Calu3 (cell line): ENCODE measurements around the gene FYB2. TPM values are rescaled to one million over a fixed set of nuclear protein-coding genes. Genes with fewer than 3 reads are reported as not detected.

ENCODE experiments used
- BruUV-seq: library from RNA; stranded (reverse); fragments of 400-500 nt; replicated peaks from 2 replicates; lab custom pipeline; 2021; lab: Mats Ljungman, UMichigan
- CTCF ChIA-PET: fragments of 300-600 bp; sonication (Branson Sonifier 250); formaldehyde crosslinking; loops from one replicate; lab custom pipeline; 2022; ENCODE audit warnings: antibody characterized with exemption; lab: Charles Lee
- DNase-seq: peaks from one replicate; pipeline ENCODE4 v3.0.0; 2022
- H3K27ac Mint-ChIP-seq: one replicate; pipeline ENCODE4 v1.8.0; 2022; ENCODE audit warnings: mixed read lengths; ENCODE audit not compliant: unreplicated experiment
- H3K27me3 Mint-ChIP-seq: one replicate; pipeline ENCODE4 v1.8.0; 2022; ENCODE audit warnings: mixed read lengths; ENCODE audit not compliant: unreplicated experiment
- H3K36me3 Mint-ChIP-seq: one replicate; pipeline ENCODE4 v1.8.0; 2022; ENCODE audit warnings: mild to moderate bottlenecking, moderate library complexity, mixed read lengths; ENCODE audit not compliant: insufficient read depth, unreplicated experiment
- H3K4me1 Mint-ChIP-seq: one replicate; pipeline ENCODE4 v1.8.0; 2022; ENCODE audit warnings: mild to moderate bottlenecking, low read depth, mixed read lengths; ENCODE audit not compliant: unreplicated experiment
- H3K4me3 Mint-ChIP-seq: one replicate; pipeline ENCODE4 v1.8.0; 2022; ENCODE audit warnings: mild to moderate bottlenecking, low read depth, moderate library complexity, mixed read lengths; ENCODE audit not compliant: unreplicated experiment
- H3K9me3 Mint-ChIP-seq: one replicate; pipeline ENCODE4 v1.8.0; 2022; ENCODE audit warnings: low read depth, mixed read lengths; ENCODE audit not compliant: unreplicated experiment
- intact Hi-C: fragments of 100-400 bp; cut with micrococcal nuclease; formaldehyde crosslinking; loops from one replicate; pipeline ENCODE4 v1.10.0; 2022; ENCODE audit not compliant: unreplicated experiment
- total RNA-seq: library from RNA; stranded (reverse); gene quantifications from 2 replicates; pipeline ENCODE4 v1.2.3, GENCODE V29; 2022
- TF ChIP-seq, protein P1 (sequence below): fragments of 200-600 bp; IDR thresholded peaks from one replicate; pipeline ENCODE4 v1.8.0; 2022; ENCODE audit warnings: antibody characterized with exemption; ENCODE audit not compliant: unreplicated experiment

Gene FYB2
- total RNA-seq, 1 experiment from 2014 or later = not detected

DNA sequence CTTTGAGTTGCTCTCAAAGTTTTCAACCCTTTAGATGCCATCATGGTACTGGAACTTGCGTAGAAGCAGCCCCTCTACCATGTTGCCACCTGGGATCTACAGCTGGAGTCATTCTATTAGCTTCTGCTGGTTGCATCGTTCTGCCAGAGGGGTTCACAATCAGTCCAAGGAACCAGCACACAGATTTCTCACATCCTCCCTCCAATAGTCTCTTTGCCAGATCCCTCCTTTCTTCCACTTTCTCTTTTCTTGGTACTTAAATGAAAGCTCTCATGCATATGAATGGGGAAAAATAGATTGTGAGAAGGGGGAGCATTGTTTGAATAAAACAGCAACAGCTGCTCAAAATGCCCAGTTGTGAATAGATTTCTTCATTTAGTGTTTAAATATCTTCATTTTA lies 31.2 kb upstream of the FYB2 start:
- TF ChIP-seq, protein P1, sequence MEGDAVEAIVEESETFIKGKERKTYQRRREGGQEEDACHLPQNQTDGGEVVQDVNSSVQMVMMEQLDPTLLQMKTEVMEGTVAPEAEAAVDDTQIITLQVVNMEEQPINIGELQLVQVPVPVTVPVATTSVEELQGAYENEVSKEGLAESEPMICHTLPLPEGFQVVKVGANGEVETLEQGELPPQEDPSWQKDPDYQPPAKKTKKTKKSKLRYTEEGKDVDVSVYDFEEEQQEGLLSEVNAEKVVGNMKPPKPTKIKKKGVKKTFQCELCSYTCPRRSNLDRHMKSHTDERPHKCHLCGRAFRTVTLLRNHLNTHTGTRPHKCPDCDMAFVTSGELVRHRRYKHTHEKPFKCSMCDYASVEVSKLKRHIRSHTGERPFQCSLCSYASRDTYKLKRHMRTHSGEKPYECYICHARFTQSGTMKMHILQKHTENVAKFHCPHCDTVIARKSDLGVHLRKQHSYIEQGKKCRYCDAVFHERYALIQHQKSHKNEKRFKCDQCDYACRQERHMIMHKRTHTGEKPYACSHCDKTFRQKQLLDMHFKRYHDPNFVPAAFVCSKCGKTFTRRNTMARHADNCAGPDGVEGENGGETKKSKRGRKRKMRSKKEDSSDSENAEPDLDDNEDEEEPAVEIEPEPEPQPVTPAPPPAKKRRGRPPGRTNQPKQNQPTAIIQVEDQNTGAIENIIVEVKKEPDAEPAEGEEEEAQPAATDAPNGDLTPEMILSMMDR = no peak
- Mint-ChIP-seq H3K27ac (no peak overlapping the region), H3K4me1 (no peaks in the 10 kb centered on the region), H3K4me3 (no peak overlapping the region), H3K36me3 (no peaks in the 10 kb centered on the region), H3K9me3 (peaks cover 8% of the 10 kb centered on the region), H3K27me3 (peaks cover 25% of the 10 kb centered on the region)
- no peak for DNase-seq
- BruUV-seq = no TSS peak
- CTCF ChIA-PET = no interaction called here
- intact Hi-C loops = no loop called here

DNA sequence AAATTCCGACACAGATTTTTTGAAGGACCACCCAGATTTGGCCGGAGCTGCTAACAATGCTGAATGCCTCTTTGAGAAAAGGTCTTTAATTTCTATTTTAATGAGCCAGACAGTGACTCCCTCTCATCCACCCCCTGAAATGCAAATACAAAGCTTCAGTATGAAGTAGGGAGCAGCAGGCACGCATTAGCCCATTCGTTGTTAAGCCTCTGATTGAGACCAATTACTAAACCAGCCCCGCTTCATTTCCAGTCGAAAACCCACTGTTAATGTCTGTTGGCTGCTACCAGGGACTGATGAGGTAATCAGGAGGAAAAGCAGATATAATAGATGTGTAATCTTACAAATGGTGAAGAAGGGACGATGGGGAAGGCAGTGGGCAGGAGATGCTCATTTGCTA lies 30.5 kb upstream of the FYB2 start:
- Mint-ChIP-seq H3K27me3 (peaks cover 25% of the 10 kb centered on the region), H3K4me3 (no peak overlapping the region), H3K4me1 (no peaks in the 10 kb centered on the region), H3K36me3 (no peaks in the 10 kb centered on the region), H3K27ac (no peak overlapping the region), H3K9me3 (peaks cover 8% of the 10 kb centered on the region)
- TF ChIP-seq, protein P1 = no peak
- DNase-seq = no peak
- intact Hi-C loops = no loop called here
- BruUV-seq = no TSS peak
- CTCF ChIA-PET = interaction anchor here (0.6 kb wide), 1 partner anchor 1722 kb away, joined by 6 read pairs; no protein-coding TSS in a partner anchor

DNA sequence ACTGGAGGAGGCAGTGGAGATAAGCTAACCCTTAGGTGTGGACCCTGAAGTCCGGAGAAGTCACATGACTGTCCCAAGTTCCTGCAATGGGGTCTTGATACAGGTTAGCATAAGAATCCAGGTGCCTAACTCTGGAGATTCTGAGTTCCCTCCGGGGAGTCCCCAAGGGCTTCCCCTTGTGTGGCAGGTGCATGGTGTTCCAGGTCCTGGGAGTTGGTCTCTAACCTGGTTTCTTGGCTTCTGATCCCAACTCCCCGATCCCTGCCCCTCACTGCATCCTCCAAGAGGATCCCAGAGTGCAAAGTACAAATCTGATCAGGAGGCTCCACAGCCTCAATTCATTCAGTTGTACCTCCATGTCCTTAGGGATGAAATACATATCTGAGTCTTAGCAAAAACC lies 26.1 kb upstream of the FYB2 start:
- H3K4me3 Mint-ChIP-seq = no peak overlapping the region
- intact Hi-C loops = no loop called here

DNA sequence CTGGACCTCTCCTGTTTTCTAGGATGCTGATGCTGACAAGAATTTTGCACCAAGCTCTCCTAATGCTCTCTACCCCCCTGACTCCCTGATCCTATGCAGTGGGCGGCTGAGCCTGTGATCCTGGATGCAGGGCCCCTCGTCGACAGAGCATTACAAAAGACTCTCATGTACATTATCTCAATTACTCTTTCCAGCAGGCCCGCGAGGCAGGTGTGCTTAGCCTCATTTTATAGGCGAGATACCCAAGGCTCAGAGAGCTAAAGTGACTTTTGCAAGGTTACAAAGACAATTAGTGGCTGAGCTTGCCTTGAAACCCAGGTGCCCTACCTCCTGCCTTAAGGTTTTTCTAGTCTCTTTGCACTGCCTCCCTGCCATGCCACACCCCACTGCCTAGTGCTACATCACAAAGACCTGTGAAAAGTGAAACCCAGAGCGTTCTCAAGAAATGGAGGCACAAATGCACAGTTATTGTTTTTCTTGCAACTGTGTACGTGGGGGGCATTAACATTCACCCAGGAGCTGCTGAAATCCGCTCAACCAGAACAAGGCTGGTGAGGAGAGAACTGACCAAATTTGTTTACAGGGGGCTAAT lies 25.4 kb upstream of the FYB2 start:
- Mint-ChIP-seq H3K27ac (no peak overlapping the region), H3K36me3 (no peaks in the 10 kb centered on the region), H3K27me3 (peaks cover 18% of the 10 kb centered on the region), H3K4me1 (no peaks in the 10 kb centered on the region), H3K4me3 (no peak overlapping the region), H3K9me3 (peaks cover 8% of the 10 kb centered on the region)
- TF ChIP-seq, protein P1 = no peak
- BruUV-seq = no TSS peak
- no peak for DNase-seq
- CTCF ChIA-PET = no interaction called here
- intact Hi-C loops = no loop called here

More for the DNA sequence above, 26.1 kb upstream of the FYB2 start:
- Mint-ChIP-seq H3K4me1 (no peaks in the 10 kb centered on the region), H3K27ac (no peak overlapping the region), H3K36me3 (no peaks in the 10 kb centered on the region), H3K27me3 (peaks cover 18% of the 10 kb centered on the region), H3K9me3 (peaks cover 8% of the 10 kb centered on the region)
- no TSS peak for BruUV-seq
- TF ChIP-seq, protein P1 = no peak
- no peak for DNase-seq
- CTCF ChIA-PET = no interaction called here
